HEK293 (cell line): ENCODE results near the gene SLC10A7.

ENCODE experiments used
- CTCF ChIA-PET: fragments of 350-600 bp; formaldehyde crosslinking; extraction: SDS; loops from one replicate; lab custom pipeline; 2021; ENCODE audit warnings: antibody characterized with exemption; lab: Yijun Ruan, JAX
- POLR2A ChIA-PET: fragments of 300-600 bp; formaldehyde crosslinking; extraction: SDS; loops from one replicate; lab custom pipeline; 2020; ENCODE audit warnings: antibody characterized with exemption, inconsistent platforms; lab: Yijun Ruan, JAX
- H3K27ac ChIP-seq: fragments of 200-500 bp; sonication (Bioruptor generic); 2 replicates; pipeline ENCODE4 v1.5.1; 2014; ENCODE audit warnings: low read depth, low read length, control low read depth, inconsistent platforms; ENCODE audit errors: extremely low read depth
- H3K36me3 ChIP-seq, 2 experiments: fragments of 200-500 bp in 1 of 2; sonication (Bioruptor generic) in 1 of 2; 1 replicate in 1 of 2; 2 replicates in 1 of 2; pipeline ENCODE4 v1.5.1; 2014 to 2017; ENCODE audit warnings: inconsistent platforms in 2 of 2, low read length in 2 of 2; ENCODE audit not compliant: control insufficient read depth in 2 of 2, insufficient read depth in 1 of 2
- H3K4me1 ChIP-seq: fragments of 200-500 bp; sonication (Bioruptor generic); 2 replicates; pipeline ENCODE4 v1.5.1; 2014; ENCODE audit warnings: mild to moderate bottlenecking, low read length, inconsistent platforms; ENCODE audit not compliant: control insufficient read depth, insufficient read depth
- H3K4me3 ChIP-seq: 2 replicates; pipeline ENCODE4 v1.5.1; 2011; ENCODE audit warnings: low read depth, mild to moderate bottlenecking, control low read depth, low read length, moderate library complexity
- H3K9me3 ChIP-seq: fragments of 200-500 bp; sonication (Bioruptor generic); 2 replicates; pipeline ENCODE4 v1.5.1; 2014; ENCODE audit warnings: low read depth, low read length, inconsistent platforms; ENCODE audit not compliant: control insufficient read depth, insufficient read depth
- ATF2 ChIP-seq: fragments of 450-650 bp; formaldehyde crosslinking; IDR thresholded peaks from 2 replicates; pipeline ENCODE4 v1.5.1; 2016; ENCODE audit warnings: missing biosample characterization, missing genetic modification characterization, low read depth
- FEZF1 ChIP-seq: fragments of 450-650 bp; formaldehyde crosslinking; IDR thresholded peaks from 2 replicates; pipeline ENCODE4 v1.5.1; 2016; ENCODE audit warnings: missing biosample characterization, missing genetic modification characterization
- MYNN ChIP-seq: fragments of 450-650 bp; formaldehyde crosslinking; IDR thresholded peaks from 2 replicates; pipeline ENCODE4 v1.5.1; 2016; ENCODE audit warnings: missing biosample characterization, missing genetic modification characterization, borderline replicate concordance
- SP3 ChIP-seq: fragments of 450-650 bp; formaldehyde crosslinking; IDR thresholded peaks from 2 replicates; pipeline ENCODE4 v1.5.1; 2016; ENCODE audit warnings: missing biosample characterization, missing genetic modification characterization
- YY1 ChIP-seq: fragments of 450-650 bp; formaldehyde crosslinking; IDR thresholded peaks from 2 replicates; pipeline ENCODE4 v1.5.1; 2018; ENCODE audit warnings: missing biosample characterization, missing genetic modification characterization
- ZNF146 ChIP-seq: fragments of 450-650 bp; formaldehyde crosslinking; IDR thresholded peaks from 2 replicates; pipeline ENCODE4 v1.5.1; 2016; ENCODE audit warnings: missing biosample characterization, missing genetic modification characterization
- ZNF24 ChIP-seq: fragments of 450-650 bp; formaldehyde crosslinking; IDR thresholded peaks from 2 replicates; pipeline ENCODE4 v1.5.1; 2016; ENCODE audit warnings: missing biosample characterization, missing genetic modification characterization
- ZNF311 ChIP-seq: fragments of 450-650 bp; formaldehyde crosslinking; IDR thresholded peaks from 2 replicates; pipeline ENCODE4 v1.5.1; 2017; ENCODE audit warnings: missing biosample characterization, missing genetic modification characterization, borderline replicate concordance
- ZNF394 ChIP-seq: fragments of 450-650 bp; formaldehyde crosslinking; IDR thresholded peaks from 2 replicates; pipeline ENCODE4 v1.5.1; 2016; ENCODE audit warnings: missing biosample characterization, missing genetic modification characterization, mild to moderate bottlenecking, moderate library complexity, borderline replicate concordance
- ZNF433 ChIP-seq: fragments of 450-650 bp; formaldehyde crosslinking; IDR thresholded peaks from 2 replicates; pipeline ENCODE4 v1.5.1; 2016; ENCODE audit warnings: missing biosample characterization, missing genetic modification characterization, low read depth
- ZNF48 ChIP-seq: fragments of 450-650 bp; formaldehyde crosslinking; IDR thresholded peaks from 2 replicates; pipeline ENCODE4 v1.5.1; 2016; ENCODE audit warnings: missing biosample characterization, missing genetic modification characterization
- ZNF518A ChIP-seq: fragments of 450-650 bp; formaldehyde crosslinking; conservative IDR thresholded peaks from 2 replicates; pipeline ENCODE4 v1.5.1; 2016; ENCODE audit warnings: low read depth, missing biosample characterization, missing genetic modification characterization
- ZNF529 ChIP-seq: fragments of 450-650 bp; formaldehyde crosslinking; IDR thresholded peaks from 2 replicates; pipeline ENCODE4 v1.5.1; 2017; ENCODE audit warnings: missing genetic modification characterization, missing biosample characterization; ENCODE audit not compliant: insufficient replicate concordance
- ZNF530 ChIP-seq: fragments of 450-650 bp; formaldehyde crosslinking; IDR thresholded peaks from 2 replicates; pipeline ENCODE4 v1.5.1; 2016; ENCODE audit warnings: low read depth, missing biosample characterization, missing genetic modification characterization
- ZNF639 ChIP-seq: fragments of 450-650 bp; formaldehyde crosslinking; IDR thresholded peaks from 2 replicates; pipeline ENCODE4 v1.5.1; 2016; ENCODE audit warnings: missing biosample characterization, missing genetic modification characterization
- ZNF645 ChIP-seq: fragments of 450-650 bp; formaldehyde crosslinking; IDR thresholded peaks from 2 replicates; pipeline ENCODE4; 2016; ENCODE audit warnings: missing biosample characterization, missing genetic modification characterization
- ZNF654 ChIP-seq: fragments of 450-650 bp; formaldehyde crosslinking; IDR thresholded peaks from 2 replicates; pipeline ENCODE4 v1.5.1; 2016; ENCODE audit warnings: low read depth, missing biosample characterization, missing genetic modification characterization
- ZNF76 ChIP-seq: fragments of 450-650 bp; formaldehyde crosslinking; IDR thresholded peaks from 2 replicates; pipeline ENCODE4; 2016; ENCODE audit warnings: low read depth, missing biosample characterization, missing genetic modification characterization, borderline replicate concordance
- ZNF791 ChIP-seq: fragments of 450-650 bp; formaldehyde crosslinking; IDR thresholded peaks from 2 replicates; pipeline ENCODE4 v1.5.1; 2016; ENCODE audit warnings: missing biosample characterization, missing genetic modification characterization
- ZNF843 ChIP-seq: fragments of 450-650 bp; formaldehyde crosslinking; IDR thresholded peaks from 2 replicates; pipeline ENCODE4 v1.5.1; 2016; ENCODE audit warnings: missing biosample characterization, missing genetic modification characterization
- ZSCAN23 ChIP-seq: fragments of 450-650 bp; formaldehyde crosslinking; IDR thresholded peaks from 2 replicates; pipeline ENCODE4 v1.5.1; 2016; ENCODE audit warnings: missing biosample characterization, missing genetic modification characterization

Gene SLC10A7

GRCh38 chr4:146329050-146329716, 192.6 kb downstream of the SLC10A7 start:
- H3K9me3 ChIP-seq, result no peaks in the 10 kb centered on the region
- CTCF ChIA-PET, result no interaction called here

GRCh38 chr4:146327859-146328650, 193.7 kb downstream of the SLC10A7 start:
- ChIA-PET CTCF (no interaction called here), POLR2A (no interaction called here)
- TF ChIP-seq ZNF654 (tag by site-specific recombination), result no peak
- Histone ChIP-seq H3K4me1 (no peaks in the 10 kb centered on the region), H3K9me3 (no peaks in the 10 kb centered on the region), H3K27ac (no peak overlapping the region), H3K4me3 (no peak overlapping the region), H3K36me3 (peaks cover 0 to 3% of the 10 kb centered on the region in 2 experiments; a peak in 1 of 3 replicates)

More at GRCh38 chr4:146329050-146329716, 192.6 kb downstream of the SLC10A7 start:
- POLR2A ChIA-PET, result no interaction called here
- Histone ChIP-seq H3K4me3 (no peak overlapping the region), H3K4me1 (peaks cover 4% of the 10 kb centered on the region; the same call in 1 of the 2 replicates), H3K27ac (no peak overlapping the region), H3K36me3 (peaks cover 0 to 3% of the 10 kb centered on the region in 2 experiments; a peak in 1 of 3 replicates)
- TF ChIP-seq ZNF24 (tag by site-specific recombination) (no peak), ZNF146 (tag by site-specific recombination) (no peak), ZNF791 (no peak), ATF2 (tag by site-specific recombination) (no peak), ZNF645 (tag by site-specific recombination) (no peak), SP3 (tag by site-specific recombination) (no peak), MYNN (tag by site-specific recombination) (no peak), ZNF529 (tag by site-specific recombination) (no peak), ZNF518A (tag by site-specific recombination) (no peak)

GRCh38 chr4:146318894-146319293, 202.8 kb downstream of the SLC10A7 start:
- H3K27ac ChIP-seq, result no peak overlapping the region
- H3K36me3 ChIP-seq, result no peaks in the 10 kb centered on the region
- no peaks in the 10 kb centered on the region for H3K9me3 ChIP-seq
- ChIA-PET CTCF (no interaction called here), POLR2A (no interaction called here)
- H3K4me1 ChIP-seq, result no peaks in the 10 kb centered on the region
- H3K4me3 ChIP-seq, result no peak overlapping the region
- TF ChIP-seq ZNF76 (tag by site-specific recombination), result no peak
- no peak for TF ChIP-seq ZNF394 (tag by site-specific recombination)
- TF ChIP-seq ZNF311 (tag by site-specific recombination), result no peak
- TF ChIP-seq YY1 (tag by site-specific recombination), result no peak
- no peak for TF ChIP-seq ZNF48 (tag by site-specific recombination)
- TF ChIP-seq FEZF1, result no peak
- TF ChIP-seq ZNF433, result no peak
- TF ChIP-seq ZNF843, result no peak
- TF ChIP-seq ZNF639 (tag by site-specific recombination), result no peak
- TF ChIP-seq ZNF530, result no peak
- no peak for TF ChIP-seq ZSCAN23 (tag by site-specific recombination)
